Upper lobe of left lung (tissue), 4 donors: ENCODE data around the gene DVL3.

Source experiments
- CTCF ChIP-seq, 6 experiments: fragments of 450-650 bp in 4 of 6; fragments of 200-600 bp in 2 of 6; sonication (generic) in 2 of 6; IDR thresholded peaks; one replicate each; pipeline ENCODE4 v1.5.1; 2016 to 2019; ENCODE audit warnings: antibody characterized with exemption in 6 of 6
- POLR2A ChIP-seq, 4 donors: fragments of 450-650 bp; IDR thresholded peaks; one replicate each; pipeline ENCODE4 v1.5.1; 2016 to 2017; ENCODE audit warnings: antibody characterized with exemption in 4 of 4, mild to moderate bottlenecking in 2 of 4
- POLR2AphosphoS5 ChIP-seq, 2 donors: sonication (generic); formaldehyde crosslinking; IDR thresholded peaks; one replicate each; pipeline ENCODE4 v1.5.1; 2017; ENCODE audit warnings: antibody characterized with exemption in 2 of 2

GRCh38 chr3:184134746-184135148 lies 20.4 kb upstream of the DVL3 start:
- no peak for TF ChIP-seq POLR2A (IDR thresholded peaks at IDR 0.05)
- TF ChIP-seq CTCF (IDR thresholded peaks at IDR 0.05) = no peak
- no peak for TF ChIP-seq POLR2AphosphoS5 (IDR thresholded peaks at IDR 0.05)
